Lower leg skin (tissue), 4 donors: Measurements from ENCODE around the gene WDR54. TPM values are rescaled to one million over a fixed set of nuclear protein-coding genes. Genes with fewer than 3 reads are reported as not detected.

Experiments
- DNase-seq, 2 donors: peaks; one replicate each; pipeline ENCODE4 v3.0.0-alpha.2; 2019; ENCODE audit warnings: low spot score in 2 of 2
- H3K4me3 ChIP-seq: fragments of 200-600 bp; sonication (generic); 2 replicates; pipeline ENCODE4 v1.5.1; 2017; ENCODE audit warnings: mild to moderate bottlenecking, low read depth; ENCODE audit not compliant: poor library complexity, severe bottlenecking
- POLR2A ChIP-seq, 2 donors: fragments of 450-650 bp; IDR thresholded peaks; one replicate each; pipeline ENCODE4 v1.6.1; 2016 to 2017; ENCODE audit warnings: antibody characterized with exemption in 2 of 2, mild to moderate bottlenecking in 1 of 2, moderate library complexity in 1 of 2
- WGBS, 2 donors: methylation state at CpG; one replicate each; pipeline ENCODE4 v1.1.5; 2018; 5-methylcytosine and 5-hydroxymethylcytosine counted together
- intact Hi-C: fragments of 100-400 bp; cut with DNase I; formaldehyde crosslinking; loops from one replicate; pipeline ENCODE4 v1.15.0; 2023; ENCODE audit warnings: low total_unique reads
- total RNA-seq, 4 donors: library from RNA; depleted of rRNA; stranded (reverse); fragments of >200 nt; gene quantifications; one replicate each; pipeline ENCODE4 v1.1.0, GENCODE V29; 2016
- TF ChIP-seq, protein P1 (sequence below), 3 donors: fragments of 450-650 bp; IDR thresholded peaks; one replicate each; pipeline ENCODE4 v1.5.1; 2016; ENCODE audit warnings: antibody characterized with exemption in 3 of 3, mild to moderate bottlenecking in 3 of 3, moderate library complexity in 2 of 3

Gene WDR54
- total RNA-seq, 4 donors from 2014 or later, result 5.5 to 13.3 (median 8.0) TPM

DNA sequence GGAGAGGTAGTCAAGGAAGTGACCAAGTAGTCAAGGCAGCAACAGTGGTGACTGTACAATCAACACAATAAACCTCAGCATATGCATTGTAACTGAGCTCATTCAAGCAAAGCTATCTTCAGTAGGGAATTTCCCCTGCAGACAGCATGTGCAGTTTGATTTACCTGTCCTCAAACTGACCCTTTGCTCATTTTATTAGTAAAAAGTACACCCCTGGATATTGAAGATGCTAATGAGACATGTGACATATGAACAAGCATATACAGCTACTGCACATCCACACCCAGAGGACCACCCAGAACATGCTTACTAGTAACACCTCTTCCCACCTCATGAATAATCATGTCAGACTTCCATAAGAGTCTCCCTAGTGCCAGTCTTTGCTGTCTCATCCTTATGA is 15.5 kb upstream of the WDR54 start:
- TF ChIP-seq POLR2A (IDR thresholded peaks at IDR 0.05), result no peak
- TF ChIP-seq, protein P1, sequence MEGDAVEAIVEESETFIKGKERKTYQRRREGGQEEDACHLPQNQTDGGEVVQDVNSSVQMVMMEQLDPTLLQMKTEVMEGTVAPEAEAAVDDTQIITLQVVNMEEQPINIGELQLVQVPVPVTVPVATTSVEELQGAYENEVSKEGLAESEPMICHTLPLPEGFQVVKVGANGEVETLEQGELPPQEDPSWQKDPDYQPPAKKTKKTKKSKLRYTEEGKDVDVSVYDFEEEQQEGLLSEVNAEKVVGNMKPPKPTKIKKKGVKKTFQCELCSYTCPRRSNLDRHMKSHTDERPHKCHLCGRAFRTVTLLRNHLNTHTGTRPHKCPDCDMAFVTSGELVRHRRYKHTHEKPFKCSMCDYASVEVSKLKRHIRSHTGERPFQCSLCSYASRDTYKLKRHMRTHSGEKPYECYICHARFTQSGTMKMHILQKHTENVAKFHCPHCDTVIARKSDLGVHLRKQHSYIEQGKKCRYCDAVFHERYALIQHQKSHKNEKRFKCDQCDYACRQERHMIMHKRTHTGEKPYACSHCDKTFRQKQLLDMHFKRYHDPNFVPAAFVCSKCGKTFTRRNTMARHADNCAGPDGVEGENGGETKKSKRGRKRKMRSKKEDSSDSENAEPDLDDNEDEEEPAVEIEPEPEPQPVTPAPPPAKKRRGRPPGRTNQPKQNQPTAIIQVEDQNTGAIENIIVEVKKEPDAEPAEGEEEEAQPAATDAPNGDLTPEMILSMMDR (IDR thresholded peaks at IDR 0.05), result no peak
- intact Hi-C loops, result no loop called here

DNA sequence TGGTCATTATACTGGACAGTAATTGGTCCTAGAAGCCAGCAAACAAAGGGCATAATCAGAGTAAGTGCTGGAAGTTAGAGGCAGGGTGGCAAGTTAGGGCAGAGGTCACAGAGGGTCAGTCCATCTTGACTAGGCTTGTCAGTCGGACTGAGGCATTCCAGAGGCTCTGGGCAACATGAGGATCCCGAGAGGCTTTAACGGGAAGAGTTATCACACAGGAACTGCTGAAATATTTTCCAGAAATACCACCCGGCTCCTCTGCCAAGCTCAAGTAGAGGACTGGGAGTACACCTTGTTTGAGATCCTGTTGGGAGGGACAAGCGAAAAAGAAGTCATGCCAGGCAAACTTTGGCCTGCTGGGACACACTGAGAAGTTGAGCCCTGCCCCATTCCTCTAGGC is 13.8 kb upstream of the WDR54 start:
- intact Hi-C loops, result no loop called here
- no peak overlapping the region for H3K4me3 ChIP-seq
- WGBS, 2 donors, result 65 to 70% methylated on average over 5 of the region's 5 CpGs
- no peak for DNase-seq
- TF ChIP-seq, protein P1 (IDR thresholded peaks at IDR 0.05), result no peak
- no peak for TF ChIP-seq POLR2A (IDR thresholded peaks at IDR 0.05)

More for the DNA sequence above, 15.5 kb upstream of the WDR54 start:
- no peak overlapping the region for H3K4me3 ChIP-seq
- DNase-seq, result no peak

DNA sequence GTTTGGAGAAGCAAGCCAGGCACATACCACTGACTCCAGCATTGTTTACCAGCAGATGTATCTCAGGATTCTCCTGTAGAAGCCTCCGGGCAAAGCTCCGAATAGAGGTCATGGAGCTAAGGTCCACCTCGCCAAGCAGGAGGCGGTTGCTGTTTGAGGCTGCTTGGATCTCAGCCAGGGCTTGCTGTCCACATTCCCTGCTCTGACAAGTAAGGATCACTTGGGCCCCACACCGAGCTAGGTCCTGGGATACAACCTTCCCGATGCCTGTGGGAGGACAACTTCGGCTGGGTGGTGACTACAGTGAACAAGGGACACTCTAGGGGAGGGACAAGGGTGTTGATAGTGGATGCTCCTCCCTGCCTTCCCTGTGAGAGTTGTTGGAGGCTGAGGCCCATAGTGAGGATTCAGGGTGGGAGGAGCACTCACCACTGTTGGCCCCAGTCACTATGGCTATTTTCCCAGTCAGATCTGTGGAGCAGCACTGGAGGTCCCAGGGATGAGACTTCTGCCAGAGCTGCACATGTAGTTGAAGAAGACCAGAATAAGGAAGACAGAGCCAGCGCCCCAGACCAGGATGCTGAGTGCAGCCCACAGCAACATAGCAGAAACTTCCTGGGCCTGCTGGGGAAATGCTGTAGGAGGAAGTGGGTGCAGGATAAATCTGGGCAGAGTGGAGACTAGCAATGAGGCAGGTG is 8.4 kb upstream of the WDR54 start:
- intact Hi-C loops, result no loop called here
- no peak overlapping the region for H3K4me3 ChIP-seq
- TF ChIP-seq POLR2A (IDR thresholded peaks at IDR 0.05), result no peak
- TF ChIP-seq, protein P1 (IDR thresholded peaks at IDR 0.05), result no peak
- no peak for DNase-seq
- 71 to 75% methylated on average over 4 to 8 of the region's 8 CpGs for WGBS, 2 donors

DNA sequence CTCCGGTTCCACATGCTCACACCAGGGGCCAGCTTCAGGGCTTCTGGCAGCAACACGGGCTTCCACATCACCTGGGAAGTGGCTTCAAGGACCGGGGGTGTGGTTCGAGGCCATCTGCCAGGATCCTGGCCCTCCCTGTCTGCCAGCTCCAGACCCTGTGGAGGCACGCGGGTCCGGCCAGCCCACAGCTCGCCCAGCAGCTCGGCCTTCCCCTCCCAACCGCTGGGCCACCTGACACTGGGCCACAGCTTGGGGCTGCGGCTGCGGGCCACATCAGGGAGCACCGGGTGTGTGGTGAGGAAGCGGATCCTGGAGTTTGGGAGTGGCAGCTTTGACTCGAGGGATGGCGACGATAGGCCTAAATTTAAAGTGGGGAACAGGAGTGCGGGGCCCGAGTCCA is 7.1 kb upstream of the WDR54 start:
- H3K4me3 ChIP-seq, result peak overlapping the region; percentile 36
- no peak for DNase-seq
- intact Hi-C loops, result no loop called here
- WGBS, 2 donors, result 31 to 32% methylated on average over 11 to 16 of the region's 19 CpGs
- TF ChIP-seq POLR2A (IDR thresholded peaks at IDR 0.05), result no peak
- TF ChIP-seq, protein P1 (IDR thresholded peaks at IDR 0.05), result no peak

DNA sequence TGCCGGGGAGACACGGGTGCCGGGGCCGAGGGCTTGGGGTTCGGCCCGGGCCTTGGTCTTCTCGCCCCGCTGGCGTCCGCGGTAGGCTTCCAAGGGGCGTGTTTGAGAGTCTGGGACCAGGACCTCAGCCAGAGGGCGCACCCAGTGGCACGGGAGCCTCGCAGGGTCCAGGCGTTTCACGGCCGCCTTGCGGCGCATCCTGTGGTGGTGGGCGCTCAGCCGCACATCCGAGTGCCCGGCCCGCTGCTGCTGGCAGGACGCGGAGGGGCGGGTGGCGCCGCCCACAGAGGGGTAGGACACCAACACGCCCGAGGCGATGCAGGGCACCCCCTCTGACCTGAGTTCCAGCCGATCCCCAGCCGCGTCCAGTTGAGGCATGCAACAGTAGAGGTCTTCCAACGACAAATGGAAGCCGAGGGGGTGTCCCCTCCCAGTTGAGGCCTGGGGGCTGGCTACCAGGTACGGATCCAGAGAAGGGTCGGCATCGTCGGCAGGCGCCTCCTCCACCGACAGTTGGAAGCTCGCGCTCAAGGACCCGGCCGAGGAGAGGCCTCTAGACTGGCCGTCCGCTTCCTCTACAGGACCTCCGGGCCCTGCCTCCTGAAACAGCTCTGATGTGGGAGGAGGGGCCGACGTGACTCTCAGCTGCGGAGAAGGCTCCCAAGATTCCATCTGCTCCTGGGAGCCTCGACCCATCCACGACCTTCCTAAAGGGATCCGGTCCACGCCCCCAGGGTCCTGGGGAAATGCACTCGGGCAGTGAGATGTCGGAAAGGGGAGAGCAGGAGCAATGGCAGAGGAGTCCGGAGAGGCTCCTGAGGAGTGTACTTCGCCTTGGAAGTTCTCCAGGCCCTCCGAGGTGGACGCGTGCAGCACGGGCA is 6.4 kb upstream of the WDR54 start:
- 13 to 20% methylated on average over 23 to 29 of the region's 66 CpGs for WGBS, 2 donors
- peak in 1 of 2 donors; percentile 91 for DNase-seq
- peak overlapping the region; percentile 36 for H3K4me3 ChIP-seq
- intact Hi-C loops, result no loop called here
- TF ChIP-seq, protein P1 (IDR thresholded peaks at IDR 0.05), result no peak
- no peak for TF ChIP-seq POLR2A (IDR thresholded peaks at IDR 0.05)
